ENCODE measurements around the gene GRIK2. TPM values are rescaled to one million over a fixed set of nuclear protein-coding genes. Genes with fewer than 3 reads are reported as not detected.

GRIK2 gene
- total RNA-seq, 2 donors from 2014 or later = 1.00 to 4.5 TPM

- Histone ChIP-seq H3K9me3 (ENCODE audit: control insufficient read depth, low read length) (no peaks in the 10 kb centered on the region), H3K27ac (ENCODE audit: low read depth, low read length) (no peak overlapping the region), H3K4me1 (ENCODE audit: control insufficient read depth, insufficient read depth, low read length) (no peaks in the 10 kb centered on the region), H3K27me3 (ENCODE audit: control insufficient read depth, insufficient read depth, low read length, poor library complexity, severe bottlenecking) (no peaks in the 10 kb centered on the region), H3K9ac (ENCODE audit: extremely low read depth, low read length, poor library complexity, severe bottlenecking) (no peak overlapping the region), H3K4me3 (ENCODE audit: low read length) (no peak overlapping the region), H3K36me3 (ENCODE audit: control insufficient read depth, insufficient read depth, low read length) (no peaks in the 10 kb centered on the region)
- Mint-ChIP-seq H3K27me3 (ENCODE audit: insufficient read depth) (no peaks in the 10 kb centered on the region), H3K4me1 (peaks cover 5% of the 10 kb centered on the region), H3K27ac (no peak overlapping the region), H3K9me3 (no peaks in the 10 kb centered on the region), H3K36me3 (ENCODE audit: low read depth) (no peaks in the 10 kb centered on the region), H3K4me3 (no peak overlapping the region)
- no peak for TF ChIP-seq CTCF (conservative IDR thresholded peaks at IDR 0.05)
- 92% methylated on average over 1 of the region's 1 CpG; no CpG with 5 or more reads in 1 of the 2 experiments for WGBS, 2 experiments (ENCODE audit: insufficient coverage in 1 of 2, insufficient read length in 1 of 2)
- DNase-seq = no peak
These were observed 28.7 kb downstream of the GRIK2 start for GRCh38 chr6:101422251-101422650.

- H3K9ac ChIP-seq (ENCODE audit: extremely low read depth, low read length, poor library complexity, severe bottlenecking) = no peak overlapping the region
- no peaks in the 10 kb centered on the region for H3K9me3 ChIP-seq (ENCODE audit: control insufficient read depth, low read length)
- Mint-ChIP-seq H3K4me1 (peaks cover 5% of the 10 kb centered on the region), H3K36me3 (ENCODE audit: low read depth) (no peaks in the 10 kb centered on the region), H3K4me3 (no peak overlapping the region), H3K9me3 (no peaks in the 10 kb centered on the region), H3K27ac (no peak overlapping the region), H3K27me3 (ENCODE audit: insufficient read depth) (no peaks in the 10 kb centered on the region)
- H3K27me3 ChIP-seq (ENCODE audit: control insufficient read depth, insufficient read depth, low read length, poor library complexity, severe bottlenecking) = no peaks in the 10 kb centered on the region
- no peaks in the 10 kb centered on the region for H3K4me1 ChIP-seq (ENCODE audit: control insufficient read depth, insufficient read depth, low read length)
- 89% methylated on average over 1 of the region's 1 CpG; no CpG with 5 or more reads in 1 of the 2 experiments for WGBS, 2 experiments (ENCODE audit: insufficient coverage in 1 of 2, insufficient read length in 1 of 2)
- TF ChIP-seq CTCF (conservative IDR thresholded peaks at IDR 0.05) = no peak
- no peak overlapping the region for H3K4me3 ChIP-seq (ENCODE audit: low read length)
- no peak overlapping the region for H3K27ac ChIP-seq (ENCODE audit: low read depth, low read length)
- H3K36me3 ChIP-seq (ENCODE audit: control insufficient read depth, insufficient read depth, low read length) = no peaks in the 10 kb centered on the region
- no peak for DNase-seq
These were observed 29.3 kb downstream of the GRIK2 start for GRCh38 chr6:101422811-101423210.

- H3K27ac ChIP-seq (ENCODE audit: low read depth, low read length) = no peak overlapping the region
- Mint-ChIP-seq H3K36me3 (ENCODE audit: low read depth) (no peaks in the 10 kb centered on the region), H3K27ac (no peak overlapping the region), H3K9me3 (no peaks in the 10 kb centered on the region), H3K27me3 (ENCODE audit: insufficient read depth) (no peaks in the 10 kb centered on the region), H3K4me1 (peaks cover 14% of the 10 kb centered on the region), H3K4me3 (no peak overlapping the region)
- WGBS, 2 experiments (ENCODE audit: insufficient coverage in 1 of 2, insufficient read length in 1 of 2) = 94% methylated on average over 1 of the region's 1 CpG; no CpG with 5 or more reads in 1 of the 2 experiments
- no peak overlapping the region for H3K9ac ChIP-seq (ENCODE audit: extremely low read depth, low read length, poor library complexity, severe bottlenecking)
- no peaks in the 10 kb centered on the region for H3K27me3 ChIP-seq (ENCODE audit: control insufficient read depth, insufficient read depth, low read length, poor library complexity, severe bottlenecking)
- H3K4me3 ChIP-seq (ENCODE audit: low read length) = no peak overlapping the region
- H3K9me3 ChIP-seq (ENCODE audit: control insufficient read depth, low read length) = no peaks in the 10 kb centered on the region
- no peak for TF ChIP-seq CTCF (conservative IDR thresholded peaks at IDR 0.05)
- DNase-seq = no peak
- H3K4me1 ChIP-seq (ENCODE audit: control insufficient read depth, insufficient read depth, low read length) = no peaks in the 10 kb centered on the region
- H3K36me3 ChIP-seq (ENCODE audit: control insufficient read depth, insufficient read depth, low read length) = no peaks in the 10 kb centered on the region
These were observed 35.8 kb downstream of the GRIK2 start for GRCh38 chr6:101429270-101429669.

All from endodermal cell (in vitro differentiated cells).